HepG2 (cell line): Measurements from ENCODE around the gene PIM1. TPM values are rescaled to one million over a fixed set of nuclear protein-coding genes. Genes with fewer than 3 reads are reported as not detected.

Experiments used
- ADNP ChIP-seq: sonication (generic); formaldehyde crosslinking; IDR thresholded peaks from 2 replicates; pipeline ENCODE4 v1.4.0; 2020; ENCODE audit warnings: missing genetic modification reagents
- ARID2 ChIP-seq: sonication (generic); formaldehyde crosslinking; IDR thresholded peaks from 2 replicates; pipeline ENCODE4 v1.8.1; 2022; ENCODE audit warnings: mild to moderate bottlenecking, missing genetic modification reagents, borderline replicate concordance
- ASH2L ChIP-seq: fragments of 300-600, 200-600 bp; sonication (generic); IDR thresholded peaks from 2 replicates; pipeline ENCODE4 v1.7.0; 2017; ENCODE audit warnings: low read depth, mild to moderate bottlenecking, moderate library complexity, mixed read lengths, low read length; ENCODE audit not compliant: insufficient read length
- BRD4 ChIP-seq: sonication (generic); formaldehyde crosslinking; IDR thresholded peaks from 2 replicates; pipeline ENCODE4 v1.4.0; 2020; ENCODE audit warnings: missing genetic modification reagents
- CAMTA2 ChIP-seq: sonication (generic); formaldehyde crosslinking; IDR thresholded peaks from 2 replicates; pipeline ENCODE4 v1.4.0; 2020; ENCODE audit warnings: mild to moderate bottlenecking, missing genetic modification reagents, borderline replicate concordance
- CHD4 ChIP-seq: fragments of 200-600 bp; sonication (generic); IDR thresholded peaks from 2 replicates; pipeline ENCODE4 v1.7.0; 2017; ENCODE audit warnings: mild to moderate bottlenecking, low read length, borderline replicate concordance
- ELF1 ChIP-seq: sonication (generic); formaldehyde crosslinking; IDR thresholded peaks from 2 replicates; pipeline ENCODE4 v1.4.0; 2020; ENCODE audit warnings: missing genetic modification reagents
- HES4 ChIP-seq: sonication (generic); formaldehyde crosslinking; IDR thresholded peaks from 2 replicates; pipeline ENCODE4 v1.9.0; 2021; ENCODE audit warnings: mild to moderate bottlenecking, missing genetic modification reagents, borderline replicate concordance
- HNF4A ChIP-seq: sonication (generic); formaldehyde crosslinking; IDR thresholded peaks from 2 replicates; pipeline ENCODE4 v1.4.0; 2020; ENCODE audit warnings: missing genetic modification reagents
- KLF6 ChIP-seq: IDR thresholded peaks from 2 replicates; pipeline ENCODE4 v1.8.0; 2016; ENCODE audit warnings: missing biosample characterization, missing genetic modification reagents
- MTF2 ChIP-seq: sonication (generic); formaldehyde crosslinking; IDR thresholded peaks from 2 replicates; pipeline ENCODE4 v1.5.0; 2020; ENCODE audit warnings: missing genetic modification reagents, borderline replicate concordance
- PHF8 ChIP-seq: sonication (generic); formaldehyde crosslinking; IDR thresholded peaks from 2 replicates; pipeline ENCODE4 v1.5.0; 2020; ENCODE audit warnings: missing genetic modification reagents
- POLR2G ChIP-seq: fragments of 200-400 bp; formaldehyde crosslinking; IDR thresholded peaks from 2 replicates; pipeline ENCODE4 v1.6.1; 2018; ENCODE audit warnings: mild to moderate bottlenecking, low read depth, low read length, moderate library complexity
- RFXAP ChIP-seq: sonication (generic); formaldehyde crosslinking; IDR thresholded peaks from 2 replicates; pipeline ENCODE4 v1.4.0; 2020; ENCODE audit warnings: missing genetic modification reagents, borderline replicate concordance
- TCF7 ChIP-seq: sonication (generic); IDR thresholded peaks from 2 replicates; pipeline ENCODE4 v1.6.1; 2016; ENCODE audit warnings: antibody characterized with exemption, low read depth
- ZBTB38 ChIP-seq: sonication (generic); formaldehyde crosslinking; IDR thresholded peaks from 2 replicates; pipeline ENCODE4 v1.5.1; 2020; ENCODE audit warnings: mild to moderate bottlenecking, missing genetic modification reagents
- ZFP36L1 ChIP-seq: sonication (generic); formaldehyde crosslinking; IDR thresholded peaks from 2 replicates; pipeline ENCODE4 v1.8.0; 2022; ENCODE audit warnings: mild to moderate bottlenecking, missing genetic modification reagents, moderate library complexity
- ZMYM3 ChIP-seq: sonication (generic); formaldehyde crosslinking; IDR thresholded peaks from 2 replicates; pipeline ENCODE4 v1.5.1; 2020; ENCODE audit warnings: mild to moderate bottlenecking, missing genetic modification reagents
- ZNF260 ChIP-seq: sonication (generic); formaldehyde crosslinking; IDR thresholded peaks from 2 replicates; pipeline ENCODE4 v1.4.0; 2020; ENCODE audit warnings: missing genetic modification reagents, low read depth, mild to moderate bottlenecking, borderline replicate concordance
- ZNF598 ChIP-seq: sonication (generic); formaldehyde crosslinking; IDR thresholded peaks from 2 replicates; pipeline ENCODE4 v1.5.1; 2020; ENCODE audit warnings: mild to moderate bottlenecking, missing genetic modification reagents, borderline replicate concordance
- ZNF674 ChIP-seq: sonication (generic); formaldehyde crosslinking; IDR thresholded peaks from 2 replicates; pipeline ENCODE4 v1.5.0; 2020; ENCODE audit warnings: low read depth, mild to moderate bottlenecking, missing genetic modification reagents
- ZNF747 ChIP-seq: sonication (generic); formaldehyde crosslinking; IDR thresholded peaks from 2 replicates; pipeline ENCODE4 v1.8.1; 2023; ENCODE audit warnings: missing genetic modification reagents, mild to moderate bottlenecking, borderline replicate concordance
- ZNF792 ChIP-seq: IDR thresholded peaks from 2 replicates; pipeline ENCODE4 v1.6.1; 2016
- ZNF850 ChIP-seq: sonication (generic); formaldehyde crosslinking; conservative IDR thresholded peaks from 2 replicates; pipeline ENCODE4 v1.9.0; 2021; ENCODE audit warnings: mild to moderate bottlenecking, missing genetic modification reagents
- ZNF878 ChIP-seq: sonication (generic); formaldehyde crosslinking; IDR thresholded peaks from 2 replicates; pipeline ENCODE4 v1.8.1; 2023; ENCODE audit warnings: mild to moderate bottlenecking, missing genetic modification reagents, moderate library complexity
- ZNF891 ChIP-seq: sonication (generic); formaldehyde crosslinking; IDR thresholded peaks from 2 replicates; pipeline ENCODE4 v1.5.0; 2020; ENCODE audit warnings: mild to moderate bottlenecking, missing genetic modification reagents
- ZSCAN22 ChIP-seq: sonication (generic); formaldehyde crosslinking; IDR thresholded peaks from 2 replicates; pipeline ENCODE4 v1.4.0; 2020; ENCODE audit warnings: mild to moderate bottlenecking, missing genetic modification reagents
- polyA plus RNA-seq, 8 experiments: library from polyadenylated mRNA; depleted of rRNA in 3 of 8; stranded (reverse) in 7 of 8; unstranded in 1 of 8; fragments of >200 nt; fragmentation: Illumina TruSeq in 4 of 8; extraction: Trizol in 4 of 8; gene quantifications; 2 replicates each; pipeline versions ENCODE4 v1.2.1 to v1.2.3, GENCODE V29; 2011 to 2016; ENCODE audit warnings: low read depth in 4 of 8, missing spikeins in 1 of 8, mixed read lengths in 1 of 8; ENCODE audit not compliant: insufficient read depth in 1 of 8
- total RNA-seq, 5 experiments: library from RNA; depleted of rRNA; stranded (reverse); fragments of >200 nt; fragmentation: Illumina TruSeq; extraction: Trizol; gene quantifications; 2 replicates each; pipeline ENCODE4 v1.2.3, GENCODE V29; 2016; ENCODE audit warnings: low read depth in 1 of 5
- TF ChIP-seq, protein P1 (sequence below): sonication (generic); formaldehyde crosslinking; IDR thresholded peaks from 2 replicates; pipeline ENCODE4 v1.5.0; 2020; ENCODE audit warnings: mild to moderate bottlenecking, missing genetic modification reagents
- TF ChIP-seq, protein P2 (sequence below): sonication (generic); formaldehyde crosslinking; IDR thresholded peaks from 2 replicates; pipeline ENCODE4 v1.4.0; 2020; ENCODE audit warnings: missing genetic modification reagents
- TF ChIP-seq, protein P3 (sequence below): sonication (generic); formaldehyde crosslinking; IDR thresholded peaks from 2 replicates; pipeline ENCODE4 v1.4.0; 2020; ENCODE audit warnings: missing genetic modification reagents

Gene PIM1
- total and polyA plus RNA-seq, 2 of the 13 experiments (the other 11 are each of a cell fraction or from before 2014, with no cell fraction given) = 29.4 to 117 TPM

DNA sequence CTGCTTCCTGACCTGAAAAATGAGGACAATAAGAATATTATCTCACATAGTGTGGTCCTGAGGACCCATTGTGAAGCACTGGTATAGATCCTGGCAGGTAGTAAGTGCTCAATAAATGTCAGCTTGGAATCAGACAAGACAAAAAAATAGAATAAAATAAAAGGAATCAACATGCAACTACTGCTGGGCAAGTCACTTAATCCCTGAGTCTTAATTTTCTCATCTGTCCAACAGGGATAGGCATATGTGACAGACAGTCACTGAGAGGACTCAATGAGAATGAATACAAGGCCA is 38.0 kb upstream of the PIM1 start (continued):
- no peak for TF ChIP-seq ADNP (CRISPR knock-in tag)
- TF ChIP-seq CAMTA2 = no peak
- TF ChIP-seq, protein P1, sequence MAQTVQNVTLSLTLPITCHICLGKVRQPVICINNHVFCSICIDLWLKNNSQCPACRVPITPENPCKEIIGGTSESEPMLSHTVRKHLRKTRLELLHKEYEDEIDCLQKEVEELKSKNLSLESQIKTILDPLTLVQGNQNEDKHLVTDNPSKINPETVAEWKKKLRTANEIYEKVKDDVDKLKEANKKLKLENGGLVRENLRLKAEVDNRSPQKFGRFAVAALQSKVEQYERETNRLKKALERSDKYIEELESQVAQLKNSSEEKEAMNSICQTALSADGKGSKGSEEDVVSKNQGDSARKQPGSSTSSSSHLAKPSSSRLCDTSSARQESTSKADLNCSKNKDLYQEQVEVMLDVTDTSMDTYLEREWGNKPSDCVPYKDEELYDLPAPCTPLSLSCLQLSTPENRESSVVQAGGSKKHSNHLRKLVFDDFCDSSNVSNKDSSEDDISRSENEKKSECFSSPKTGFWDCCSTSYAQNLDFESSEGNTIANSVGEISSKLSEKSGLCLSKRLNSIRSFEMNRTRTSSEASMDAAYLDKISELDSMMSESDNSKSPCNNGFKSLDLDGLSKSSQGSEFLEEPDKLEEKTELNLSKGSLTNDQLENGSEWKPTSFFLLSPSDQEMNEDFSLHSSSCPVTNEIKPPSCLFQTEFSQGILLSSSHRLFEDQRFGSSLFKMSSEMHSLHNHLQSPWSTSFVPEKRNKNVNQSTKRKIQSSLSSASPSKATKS (CRISPR knock-in tag) = no peak
- TF ChIP-seq, protein P2, sequence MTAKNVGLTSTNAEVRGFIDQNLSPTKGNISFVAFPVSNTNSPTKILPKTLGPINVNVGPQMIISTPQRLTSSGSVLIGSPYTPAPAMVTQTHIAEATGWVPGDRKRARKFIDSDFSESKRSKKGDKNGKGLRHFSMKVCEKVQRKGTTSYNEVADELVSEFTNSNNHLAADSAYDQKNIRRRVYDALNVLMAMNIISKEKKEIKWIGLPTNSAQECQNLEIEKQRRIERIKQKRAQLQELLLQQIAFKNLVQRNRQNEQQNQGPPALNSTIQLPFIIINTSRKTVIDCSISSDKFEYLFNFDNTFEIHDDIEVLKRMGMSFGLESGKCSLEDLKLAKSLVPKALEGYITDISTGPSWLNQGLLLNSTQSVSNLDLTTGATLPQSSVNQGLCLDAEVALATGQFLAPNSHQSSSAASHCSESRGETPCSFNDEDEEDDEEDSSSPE (CRISPR knock-in tag) = no peak
- no peak for TF ChIP-seq ZFP36L1 (CRISPR knock-in tag)
- no peak for TF ChIP-seq POLR2G
- 0 out of 2 replicates have a peak, but pooled peaks have one; percentile 25 for TF ChIP-seq ZSCAN22 (CRISPR knock-in tag)
- TF ChIP-seq ZMYM3 = 0 out of 2 replicates have a peak, but pooled peaks have one; percentile 48
- no peak for TF ChIP-seq TCF7
- TF ChIP-seq ZNF260 = no peak
- no peak for TF ChIP-seq MTF2 (CRISPR knock-in tag)
- no peak for TF ChIP-seq KLF6 (CRISPR knock-in tag)
- TF ChIP-seq ZNF674 (CRISPR knock-in tag) = no peak
- no peak for TF ChIP-seq ZNF792 (CRISPR knock-in tag)
- TF ChIP-seq ZNF598 (CRISPR knock-in tag) = no peak
- TF ChIP-seq BRD4 (CRISPR knock-in tag) = no peak
- TF ChIP-seq, protein P3, sequence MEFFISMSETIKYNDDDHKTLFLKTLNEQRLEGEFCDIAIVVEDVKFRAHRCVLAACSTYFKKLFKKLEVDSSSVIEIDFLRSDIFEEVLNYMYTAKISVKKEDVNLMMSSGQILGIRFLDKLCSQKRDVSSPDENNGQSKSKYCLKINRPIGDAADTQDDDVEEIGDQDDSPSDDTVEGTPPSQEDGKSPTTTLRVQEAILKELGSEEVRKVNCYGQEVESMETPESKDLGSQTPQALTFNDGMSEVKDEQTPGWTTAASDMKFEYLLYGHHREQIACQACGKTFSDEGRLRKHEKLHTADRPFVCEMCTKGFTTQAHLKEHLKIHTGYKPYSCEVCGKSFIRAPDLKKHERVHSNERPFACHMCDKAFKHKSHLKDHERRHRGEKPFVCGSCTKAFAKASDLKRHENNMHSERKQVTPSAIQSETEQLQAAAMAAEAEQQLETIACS (CRISPR knock-in tag) = no peak
- TF ChIP-seq HES4 (CRISPR knock-in tag) = no peak
- no peak for TF ChIP-seq ZBTB38 (CRISPR knock-in tag)
- TF ChIP-seq RFXAP (CRISPR knock-in tag) = no peak
- no peak for TF ChIP-seq ZNF747 (CRISPR knock-in tag)
- TF ChIP-seq ASH2L = no peak
- TF ChIP-seq ZNF891 (CRISPR knock-in tag) = no peak
- TF ChIP-seq ZNF878 = no peak
- TF ChIP-seq ELF1 (CRISPR knock-in tag) = no peak
- TF ChIP-seq PHF8 (CRISPR knock-in tag) = no peak
- no peak for TF ChIP-seq ZNF850
- no peak for TF ChIP-seq ARID2 (CRISPR knock-in tag)
- TF ChIP-seq HNF4A (CRISPR knock-in tag) = no peak
- TF ChIP-seq CHD4 = no peak
